ENCODE measurements around the gene MEGF9.
"Not testable (repeated sequence)": the region's sequence is repeated elsewhere in the genome, so short reads cannot be mapped to it uniquely, and the experiment has no call there.

MEGF9 gene

GRCh38 chr9:120676767-120677402 is 37.4 kb downstream of the MEGF9 start:
- in situ Hi-C loops (cut with MboI; ENCODE audit: low sequenced_read_pairs): no loop called here

DNA sequence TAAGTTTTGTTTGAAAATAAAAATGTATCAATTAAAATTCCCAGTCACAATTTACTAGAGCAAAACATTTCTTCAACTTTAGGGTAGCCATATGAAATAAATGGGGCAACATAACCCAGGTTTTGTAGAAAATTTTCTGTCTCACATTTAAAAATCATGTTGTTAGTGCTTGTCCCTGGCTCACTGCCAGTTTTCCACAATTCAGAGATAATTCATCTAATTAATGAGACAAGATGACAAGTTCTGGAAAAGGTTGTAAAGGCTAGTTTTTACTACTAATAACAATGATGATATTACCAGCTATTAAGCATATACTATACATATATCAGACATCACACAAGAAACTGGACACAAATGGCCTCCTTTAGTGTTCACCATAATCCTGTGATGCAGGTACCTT is 45.9 kb downstream of the MEGF9 start:
- in situ Hi-C loops (cut with MboI; ENCODE audit: low sequenced_read_pairs): no loop called here

- in situ Hi-C loops (cut with MboI; ENCODE audit: low sequenced_read_pairs): no loop called here
Observed at GRCh38 chr9:120663950-120664349, 50.3 kb downstream of the MEGF9 start.

- in situ Hi-C loops (cut with MboI; ENCODE audit: low sequenced_read_pairs): no loop called here
Observed at GRCh38 chr9:120663380-120663779, 50.9 kb downstream of the MEGF9 start.

- in situ Hi-C loops (cut with MboI; ENCODE audit: low sequenced_read_pairs): no loop called here
Observed at GRCh38 chr9:120662513-120662912, 51.8 kb downstream of the MEGF9 start.

DNA sequence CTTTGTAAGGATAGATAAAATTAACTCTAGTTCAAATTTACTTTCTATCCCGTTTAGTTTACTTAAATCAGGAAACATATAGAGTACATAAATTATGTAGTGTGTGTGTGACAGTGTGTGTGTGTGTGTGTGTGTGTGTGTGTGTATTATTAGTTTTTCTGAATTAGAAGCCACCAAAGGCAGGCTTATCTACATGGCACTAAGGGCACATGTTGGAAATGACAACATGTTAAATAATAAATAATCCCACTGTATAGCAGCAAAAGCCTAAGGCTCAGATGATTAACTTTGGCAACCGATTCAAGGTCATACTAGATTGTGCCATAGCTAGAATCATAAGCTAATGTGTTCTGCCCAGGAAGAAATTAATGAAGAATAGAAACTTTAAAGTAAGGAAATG is 54.6 kb downstream of the MEGF9 start:
- in situ Hi-C loops (cut with MboI; ENCODE audit: low sequenced_read_pairs): no loop called here

DNA sequence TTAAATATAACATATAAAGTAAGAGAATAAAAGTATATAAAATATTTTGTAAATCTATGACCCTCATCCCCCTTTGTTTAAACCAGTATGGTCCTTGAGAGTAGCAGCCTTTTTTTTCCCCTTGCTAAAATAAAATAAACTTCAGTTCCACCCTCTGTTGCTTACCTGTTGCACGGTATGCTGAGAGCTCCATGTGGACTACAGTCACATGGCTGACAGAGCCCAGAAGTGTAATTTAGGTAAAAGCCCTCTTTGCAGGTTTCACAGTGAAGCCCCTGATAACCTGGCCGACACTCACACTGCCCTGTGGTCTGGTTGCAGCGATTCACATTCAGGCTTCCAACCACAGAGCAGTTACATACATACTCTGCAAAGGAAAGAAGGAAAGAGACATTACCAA is 55.1 kb downstream of the MEGF9 start:
- in situ Hi-C loops (cut with MboI; ENCODE audit: low sequenced_read_pairs): no loop called here

DNA sequence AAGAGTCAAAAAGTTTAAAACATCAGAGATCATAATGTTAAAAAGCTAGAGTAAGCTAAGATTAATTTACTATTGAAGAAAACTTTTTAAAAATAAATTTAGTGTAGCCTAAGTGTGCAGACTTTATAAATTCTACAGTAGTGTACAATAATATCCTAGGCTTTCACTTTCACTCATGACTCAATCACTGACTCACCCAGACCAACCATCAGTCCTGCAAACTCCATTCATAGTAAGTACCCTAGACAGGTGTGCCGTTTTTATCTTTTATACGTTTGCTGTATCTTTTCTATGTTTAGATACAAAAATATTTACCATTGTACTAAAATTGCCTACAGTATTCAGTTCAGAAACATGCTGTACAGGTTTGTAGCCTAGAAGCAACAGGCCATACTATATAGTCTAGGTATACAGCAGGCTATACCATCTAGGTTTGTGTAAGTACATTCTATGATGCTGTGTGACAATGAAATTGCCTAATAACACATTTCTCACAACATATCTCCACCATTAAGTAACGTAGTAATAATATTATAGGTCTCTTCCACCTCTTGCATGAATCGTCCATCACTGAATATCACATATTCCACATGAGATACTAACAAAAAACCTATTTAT is 59.2 kb downstream of the MEGF9 start:
- in situ Hi-C loops (cut with MboI; ENCODE audit: low sequenced_read_pairs): no loop called here

DNA sequence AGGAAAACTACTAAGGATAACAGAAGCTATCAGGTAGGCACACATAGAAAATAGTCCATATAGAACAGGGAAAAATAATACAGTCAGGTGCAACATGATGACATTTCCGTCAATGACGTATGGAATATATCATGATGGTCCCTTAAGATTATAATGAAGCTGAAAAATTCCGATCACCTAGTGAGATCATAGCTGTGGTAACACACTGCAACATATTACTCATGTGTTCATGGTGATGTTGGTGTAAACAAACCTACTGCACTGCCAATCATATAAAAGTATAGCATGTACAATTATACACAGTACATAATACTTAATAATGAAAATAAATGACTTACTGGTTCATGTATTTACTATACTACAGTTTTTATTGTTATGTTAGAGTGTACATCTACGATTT is 60.0 kb downstream of the MEGF9 start:
- in situ Hi-C loops (cut with MboI; ENCODE audit: low sequenced_read_pairs): no loop called here

GRCh38 chr9:120653762-120654161 is 60.5 kb downstream of the MEGF9 start:
- in situ Hi-C loops (cut with MboI; ENCODE audit: low sequenced_read_pairs): no loop called here

- in situ Hi-C loops (cut with MboI; ENCODE audit: low sequenced_read_pairs): no loop called here
Observed at GRCh38 chr9:120652934-120653333, 61.3 kb downstream of the MEGF9 start.

DNA sequence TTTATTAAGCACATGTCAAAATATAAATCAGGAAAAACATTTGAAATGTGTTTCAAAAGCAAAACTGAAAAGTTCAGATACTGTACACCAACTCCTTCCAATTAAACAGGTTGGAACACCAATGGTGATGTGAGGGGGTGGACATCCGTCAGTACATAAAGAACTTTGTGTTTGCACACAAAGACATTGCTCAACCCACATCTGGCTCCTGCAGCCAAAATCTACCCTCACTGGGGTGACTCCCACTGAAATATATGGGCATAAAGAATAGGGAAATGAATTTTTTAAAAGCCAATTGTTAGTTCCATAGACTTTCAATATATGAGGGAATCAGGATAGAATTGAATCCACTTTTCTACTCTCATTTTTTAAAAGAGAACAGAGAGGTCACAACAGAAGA is 63.9 kb downstream of the MEGF9 start:
- in situ Hi-C loops (cut with MboI; ENCODE audit: low sequenced_read_pairs): no loop called here

DNA sequence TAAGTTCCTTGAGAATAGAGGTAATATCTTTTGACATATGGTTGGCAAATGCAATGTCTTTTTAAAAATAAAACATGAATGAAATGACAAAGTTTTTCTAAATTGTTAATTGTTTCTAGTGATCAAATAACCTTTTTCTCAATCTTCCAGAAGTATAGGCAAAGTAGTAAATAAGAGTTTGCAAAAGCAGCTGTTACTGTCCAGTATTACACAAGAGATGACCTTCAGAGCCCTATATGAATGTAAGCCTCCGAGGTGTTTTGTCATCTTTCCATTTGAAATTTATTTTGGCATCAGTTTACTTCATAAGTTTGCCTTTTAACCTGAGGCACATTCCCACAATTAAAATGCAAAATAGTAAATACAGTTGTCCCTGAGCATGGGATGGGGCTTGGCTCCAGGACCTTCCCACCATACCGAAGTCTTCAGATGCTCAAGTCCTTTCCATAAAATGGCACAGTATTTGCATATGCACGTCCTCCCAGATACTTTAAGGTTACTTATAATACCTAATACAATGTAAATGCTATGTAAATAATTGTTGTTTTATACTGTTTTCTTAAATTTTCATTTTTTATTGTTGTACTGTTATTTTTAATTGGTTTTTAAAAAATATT is 65.6 kb downstream of the MEGF9 start:
- in situ Hi-C loops (cut with MboI; ENCODE audit: low sequenced_read_pairs): no loop called here

GRCh38 chr9:120646948-120647347 is 67.3 kb downstream of the MEGF9 start:
- in situ Hi-C loops (cut with MboI; ENCODE audit: low sequenced_read_pairs): no loop called here

DNA sequence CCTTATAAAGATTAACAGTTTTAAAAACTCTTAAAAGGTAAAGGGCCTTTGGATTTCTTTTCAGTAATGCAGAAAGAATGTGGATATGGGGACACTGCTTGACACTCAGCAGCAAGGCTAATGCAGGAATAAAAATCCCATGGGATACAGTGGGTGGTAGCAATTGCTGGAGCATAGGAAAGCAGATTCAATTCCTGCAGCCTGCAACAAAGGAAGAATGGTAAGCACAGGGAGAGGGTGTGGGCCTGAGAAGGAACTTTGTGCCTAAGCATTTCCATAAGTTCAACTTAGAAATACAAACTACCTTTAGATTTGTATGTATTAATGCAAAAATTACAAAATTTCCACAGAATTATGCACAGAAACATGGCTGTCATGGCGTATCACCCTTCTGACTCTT is 68.5 kb downstream of the MEGF9 start:
- in situ Hi-C loops (cut with MboI; ENCODE audit: low sequenced_read_pairs): no loop called here

GRCh38 chr9:120643061-120643460 is 71.2 kb downstream of the MEGF9 start:
- in situ Hi-C loops (cut with MboI; ENCODE audit: low sequenced_read_pairs): no loop called here

DNA sequence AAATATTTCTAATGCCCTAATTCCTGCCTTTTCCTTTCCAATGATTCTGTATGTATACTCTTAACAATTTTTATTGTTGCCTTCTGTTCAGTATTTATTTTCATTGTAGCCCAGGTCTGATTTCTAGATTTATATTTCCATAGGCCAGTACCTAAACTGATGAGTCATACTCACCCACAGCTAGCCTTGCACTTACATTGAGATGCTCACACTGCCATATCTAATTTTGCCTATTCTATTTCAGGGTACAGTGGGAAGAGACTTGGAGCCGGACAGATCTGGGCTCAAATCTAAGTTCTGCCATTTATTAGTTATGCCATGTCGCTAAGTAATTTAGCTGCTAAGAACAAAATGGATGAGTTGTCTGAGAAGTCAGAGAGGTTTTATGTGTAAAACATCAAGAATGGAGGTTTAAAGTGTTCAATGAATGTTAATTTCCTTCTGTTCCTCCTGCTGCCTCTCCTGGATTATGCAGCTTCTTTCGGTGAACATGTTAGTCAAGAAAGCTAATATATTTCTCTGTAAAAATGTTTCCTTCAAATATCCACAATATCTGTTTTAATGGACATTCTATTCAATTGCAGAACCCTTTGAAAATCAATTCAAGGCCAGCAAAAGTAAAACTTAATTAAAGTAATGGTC is 72.0 kb downstream of the MEGF9 start:
- in situ Hi-C loops (cut with MboI; ENCODE audit: low sequenced_read_pairs): no loop called here

GRCh38 chr9:120640874-120641273 is 73.4 kb downstream of the MEGF9 start:
- in situ Hi-C loops (cut with MboI; ENCODE audit: low sequenced_read_pairs): not testable (repeated sequence)

GRCh38 chr9:120640380-120640779 is 73.9 kb downstream of the MEGF9 start:
- in situ Hi-C loops (cut with MboI; ENCODE audit: low sequenced_read_pairs): no loop called here

DNA sequence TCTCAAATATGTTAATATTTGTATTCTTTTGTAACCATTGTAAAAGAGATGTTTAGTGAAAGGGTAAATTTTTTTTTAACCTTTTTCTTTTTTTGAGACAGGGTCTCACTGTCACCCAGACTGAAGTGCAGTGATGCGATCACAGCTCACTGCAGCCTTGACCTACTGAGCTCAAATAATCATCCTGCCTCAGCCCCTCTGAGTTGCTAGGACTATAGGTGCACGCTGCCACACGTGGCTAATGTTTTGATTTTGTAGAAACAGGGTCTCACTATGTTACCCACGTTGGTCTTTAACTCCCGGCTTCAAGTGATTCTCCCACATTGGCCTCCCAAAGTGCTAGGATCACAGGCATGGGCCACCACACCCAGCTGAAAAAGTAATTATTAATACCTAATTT is 76.4 kb downstream of the MEGF9 start:
- in situ Hi-C loops (cut with MboI; ENCODE audit: low sequenced_read_pairs): no loop called here

GRCh38 chr9:120636194-120636957 is 77.9 kb downstream of the MEGF9 start:
- in situ Hi-C loops (cut with MboI; ENCODE audit: low sequenced_read_pairs): no loop called here
